H1 (cell line): ENCODE results near the gene ZNF813. TPM values are rescaled to one million over a fixed set of nuclear protein-coding genes. Genes with fewer than 3 reads are reported as not detected.

Experiments
- CTCF ChIA-PET: fragments of 300-600 bp; sonication (Branson Sonifier 250); formaldehyde crosslinking; loops from one replicate; lab custom pipeline; 2021; ENCODE audit not compliant: partially characterized antibody; lab: Charles Lee
- POLR2A ChIA-PET: fragments of 300-600 bp; sonication (Branson Sonifier 250); formaldehyde crosslinking; loops from one replicate; lab custom pipeline; 2021; ENCODE audit warnings: inconsistent platforms; ENCODE audit not compliant: partially characterized antibody; lab: Charles Lee
- DNase-seq, 2 experiments: peaks; one replicate each; pipeline versions ENCODE4 v3.0.0 to v3.0.0-alpha.2; 2010 to 2022; ENCODE audit warnings: low spot score in 2 of 2, low read depth in 1 of 2, mixed read lengths in 1 of 2
- FAIRE-seq: peaks from 2 replicates; lab custom pipeline; 2011; peaks lifted over from hg19 to GRCh38; lab: Jason Lieb, UNC
- H2AFZ ChIP-seq: 2 replicates; pipeline ENCODE4 v1.8.1; 2012; ENCODE audit warnings: low read length, inconsistent platforms
- H2AK5ac ChIP-seq: 2 replicates; pipeline ENCODE4 v1.6.1; 2013; ENCODE audit warnings: low read depth, low read length
- H2BK120ac ChIP-seq: replicated peaks from 2 replicates; pipeline ENCODE3; 2013; ENCODE audit warnings: low read depth, low read length, inconsistent platforms
- H2BK12ac ChIP-seq: 2 replicates; pipeline ENCODE4 v1.6.1; 2013; ENCODE audit warnings: low read depth, low read length
- H2BK15ac ChIP-seq: 2 replicates; pipeline ENCODE4 v1.6.1; 2013; ENCODE audit warnings: low read length
- H2BK20ac ChIP-seq: 2 replicates; pipeline ENCODE4 v1.6.1; 2013; ENCODE audit warnings: low read length
- H2BK5ac ChIP-seq: 2 replicates; pipeline ENCODE4 v1.6.1; 2013; ENCODE audit warnings: low read depth, low read length
- H3K14ac ChIP-seq: 2 replicates; pipeline ENCODE4 v1.6.1; 2013; ENCODE audit warnings: inconsistent platforms; ENCODE audit not compliant: insufficient read length
- H3K18ac ChIP-seq: 2 replicates; pipeline ENCODE4 v1.6.1; 2013; ENCODE audit warnings: low read length; ENCODE audit errors: extremely low read depth
- H3K23ac ChIP-seq: 2 replicates; pipeline ENCODE4 v1.6.1; 2013; ENCODE audit warnings: inconsistent platforms; ENCODE audit not compliant: insufficient read length
- H3K23me2 ChIP-seq: 2 replicates; pipeline ENCODE4 v1.6.1; 2013; ENCODE audit warnings: low read depth, low read length
- H3K27ac ChIP-seq: 2 replicates; pipeline ENCODE4 v1.6.1; 2011; ENCODE audit warnings: low read depth, low read length, inconsistent platforms
- H3K27me3 ChIP-seq, 4 experiments: replicated peaks in 1 of 4; 1 replicate in 1 of 4; 2 replicates in 3 of 4; pipeline versions ENCODE4 v1.6.1 to v1.8.1; 2011 to 2013; ENCODE audit warnings: low read length in 3 of 4, mild to moderate bottlenecking in 3 of 4, inconsistent platforms in 2 of 4, mixed read lengths in 2 of 4, moderate library complexity in 1 of 4; ENCODE audit not compliant: control insufficient read depth in 3 of 4, insufficient read depth in 3 of 4; ENCODE audit errors: extremely low read depth in 1 of 4
- H3K36me3 ChIP-seq, 4 experiments: 2 replicates each; pipeline versions ENCODE4 v1.6.1 to v1.8.1; 2011 to 2013; ENCODE audit warnings: mild to moderate bottlenecking in 4 of 4, low read length in 3 of 4, moderate library complexity in 2 of 4, control low read depth in 1 of 4, inconsistent platforms in 1 of 4; ENCODE audit not compliant: insufficient read depth in 4 of 4, control insufficient read depth in 2 of 4
- H3K4ac ChIP-seq: replicated peaks from 2 replicates; pipeline ENCODE3; 2013; ENCODE audit warnings: low read length, low read depth, mixed read lengths, inconsistent platforms; ENCODE audit not compliant: insufficient read length
- H3K4me1 ChIP-seq, 4 experiments: replicated peaks in 1 of 4; 1 replicate in 1 of 4; 2 replicates in 3 of 4; pipeline versions ENCODE4 v1.6.1 to v1.8.1; 2011 to 2013; ENCODE audit warnings: low read length in 3 of 4, inconsistent platforms in 2 of 4, mixed read lengths in 1 of 4; ENCODE audit not compliant: insufficient read depth in 4 of 4, control insufficient read depth in 3 of 4
- H3K4me2 ChIP-seq, 2 experiments: 2 replicates each; pipeline versions ENCODE4 v1.6.1 to v1.8.1; 2011 to 2013; ENCODE audit warnings: low read depth in 2 of 2, low read length in 2 of 2, control low read depth in 1 of 2, inconsistent platforms in 1 of 2, mild to moderate bottlenecking in 1 of 2; ENCODE audit not compliant: insufficient read depth in 1 of 2
- H3K4me3 ChIP-seq, 4 experiments: fragments of 200-600, 300-600 bp in 1 of 4; sonication (generic), shearing (Covaris generic), sonication (Bioruptor Twin) in 1 of 4; 2 replicates each; pipeline versions ENCODE4 v1.5.1 to v1.8.1; 2011 to 2016; ENCODE audit warnings: low read length in 4 of 4, low read depth in 3 of 4, control low read depth in 2 of 4, inconsistent platforms in 2 of 4, mild to moderate bottlenecking in 2 of 4, mixed read lengths in 1 of 4, moderate library complexity in 1 of 4; ENCODE audit not compliant: insufficient read depth in 2 of 4; ENCODE audit errors: extremely low read depth in 1 of 4
- H3K56ac ChIP-seq: replicated peaks from 2 replicates; pipeline ENCODE3; 2013; ENCODE audit warnings: low read depth, mild to moderate bottlenecking, mixed read lengths, low read length, inconsistent platforms; ENCODE audit not compliant: insufficient read length
- H3K79me1 ChIP-seq: 2 replicates; pipeline ENCODE4 v1.6.1; 2013; ENCODE audit warnings: low read depth, low read length, control low read depth
- H3K79me2 ChIP-seq, 2 experiments: 2 replicates each; pipeline versions ENCODE4 v1.6.1 to v1.8.1; 2012 to 2013; ENCODE audit warnings: low read length in 2 of 2, mild to moderate bottlenecking in 2 of 2, inconsistent platforms in 1 of 2; ENCODE audit not compliant: insufficient read depth in 2 of 2, control insufficient read depth in 1 of 2
- H3K9ac ChIP-seq, 4 experiments: replicated peaks in 1 of 4; 1 replicate in 1 of 4; 2 replicates in 3 of 4; pipeline versions ENCODE4 v1.6.1 to v1.8.1; 2011 to 2013; ENCODE audit warnings: low read depth in 3 of 4, low read length in 3 of 4, control low read depth in 2 of 4, mild to moderate bottlenecking in 2 of 4, moderate library complexity in 2 of 4, inconsistent platforms in 1 of 4; ENCODE audit errors: extremely low read depth in 1 of 4
- H3K9me3 ChIP-seq, 2 experiments: 2 replicates each; pipeline versions ENCODE4 v1.6.1 to v1.8.1; 2012 to 2013; ENCODE audit warnings: mild to moderate bottlenecking in 2 of 2, moderate library complexity in 2 of 2, control low read depth in 1 of 2, inconsistent platforms in 1 of 2, low read depth in 1 of 2, low read length in 1 of 2, mixed read lengths in 1 of 2; ENCODE audit not compliant: insufficient read depth in 2 of 2
- H4K20me1 ChIP-seq, 2 experiments: replicated peaks in 1 of 2; 2 replicates each; pipeline versions ENCODE3 to v1.8.1; 2011 to 2013; ENCODE audit warnings: inconsistent platforms in 2 of 2, low read length in 2 of 2, mild to moderate bottlenecking in 1 of 2; ENCODE audit not compliant: insufficient read depth in 2 of 2, control insufficient read depth in 1 of 2
- H4K5ac ChIP-seq: 2 replicates; pipeline ENCODE4 v1.6.1; 2013; ENCODE audit warnings: low read length, low read depth, mixed read lengths, inconsistent platforms; ENCODE audit not compliant: insufficient read length
- H4K8ac ChIP-seq: 2 replicates; pipeline ENCODE4 v1.8.0; 2013; ENCODE audit warnings: mild to moderate bottlenecking, moderate library complexity, low read length, inconsistent platforms; ENCODE audit not compliant: insufficient read depth; ENCODE audit errors: extremely low read depth
- H4K91ac ChIP-seq: replicated peaks from 2 replicates; pipeline ENCODE3; 2013; ENCODE audit warnings: low read length, mixed read lengths, inconsistent platforms; ENCODE audit not compliant: insufficient read length
- BCL11A ChIP-seq, 2 experiments: IDR thresholded peaks; one replicate each; pipeline ENCODE4 v1.6.1; 2011; ENCODE audit warnings: low read depth in 2 of 2, low read length in 2 of 2, mild to moderate bottlenecking in 2 of 2
- BRCA1 ChIP-seq: IDR thresholded peaks from 2 replicates; pipeline ENCODE4 v1.6.1; 2012; ENCODE audit warnings: low read depth, low read length, improper control_type of control experiment
- CBX5 ChIP-seq: fragments of 300-800, 300-1000 bp; sonication (generic); IDR thresholded peaks from 2 replicates; pipeline ENCODE4 v1.7.1; 2016; ENCODE audit warnings: antibody characterized with exemption, low read length, low read depth
- CEBPB ChIP-seq: IDR thresholded peaks from 2 replicates; pipeline ENCODE4 v1.6.1; 2012; ENCODE audit warnings: low read depth, low read length
- CTBP2 ChIP-seq: IDR thresholded peaks from 2 replicates; pipeline ENCODE4 v1.7.0; 2011; ENCODE audit warnings: borderline replicate concordance, mild to moderate bottlenecking, moderate library complexity, mixed read lengths, low read length; ENCODE audit not compliant: insufficient read depth, insufficient read length
- GABPA ChIP-seq: IDR thresholded peaks from 2 replicates; pipeline ENCODE4 v1.6.1; 2011; ENCODE audit warnings: mild to moderate bottlenecking, low read length, moderate library complexity, borderline replicate concordance; ENCODE audit not compliant: insufficient read depth
- JUN ChIP-seq: IDR thresholded peaks from 2 replicates; pipeline ENCODE4 v1.6.1; 2011; ENCODE audit warnings: low read depth, mild to moderate bottlenecking, improper control_type of control experiment, low read length
- KDM1A ChIP-seq: fragments of 200-600, 300-600 bp; sonication (generic); IDR thresholded peaks from 2 replicates; pipeline ENCODE4 v1.7.1; 2016; ENCODE audit warnings: mild to moderate bottlenecking, low read length, borderline replicate concordance
- KDM5A ChIP-seq: fragments of 200-600 bp; IDR thresholded peaks from 2 replicates; pipeline ENCODE4 v1.7.1; 2012; ENCODE audit warnings: mild to moderate bottlenecking, low read length, inconsistent platforms, mixed read lengths
- NRF1 ChIP-seq: IDR thresholded peaks from 2 replicates; pipeline ENCODE4 v1.6.1; 2011; ENCODE audit warnings: mild to moderate bottlenecking, low read depth, low read length, improper control_type of control experiment
- POLR2A ChIP-seq, 2 experiments: IDR thresholded peaks; 1 replicate in 1 of 2; 2 replicates in 1 of 2; pipeline ENCODE4 v1.6.1; 2011; ENCODE audit warnings: low read depth in 2 of 2, low read length in 2 of 2, mild to moderate bottlenecking in 2 of 2; ENCODE audit errors: control extremely low read depth in 1 of 2
- POLR2AphosphoS5 ChIP-seq: IDR thresholded peaks from 2 replicates; pipeline ENCODE4 v1.6.1; 2011; ENCODE audit warnings: low read depth, low read length
- RAD21 ChIP-seq, 2 experiments: IDR thresholded peaks in 1 of 2; conservative IDR thresholded peaks in 1 of 2; 2 replicates each; pipeline ENCODE4 v1.6.1; 2011; ENCODE audit warnings: low read depth in 2 of 2, low read length in 2 of 2, improper control_type of control experiment in 1 of 2, inconsistent platforms in 1 of 2, mild to moderate bottlenecking in 1 of 2, moderate library complexity in 1 of 2
- TBP ChIP-seq: IDR thresholded peaks from 2 replicates; pipeline ENCODE4 v1.6.1; 2011; ENCODE audit warnings: low read depth, low read length, improper control_type of control experiment
- ZNF274 ChIP-seq: IDR thresholded peaks from 2 replicates; pipeline ENCODE4 v1.7.0; 2012; ENCODE audit warnings: low read length, borderline replicate concordance; ENCODE audit errors: extremely low read depth
- WGBS, 2 experiments: shearing (Covaris generic) in 1 of 2; methylation state at CpG; one replicate each; pipeline versions ENCODE4 v1.1.6 to v1.1.7; 2013 to 2015; ENCODE audit warnings: low lambda C conversion rate in 2 of 2, mixed read lengths in 2 of 2, inconsistent platforms in 1 of 2, low coverage in 1 of 2, missing lambda C conversion rate in 1 of 2; ENCODE audit not compliant: insufficient replicate concordance in 2 of 2, insufficient coverage in 1 of 2, insufficient read length in 1 of 2; ENCODE audit errors: extremely low coverage in 1 of 2, missing lambda C conversion rate in 1 of 2; 5-methylcytosine and 5-hydroxymethylcytosine counted together
- polyA plus RNA-seq, 7 experiments: library from polyadenylated mRNA; depleted of rRNA in 3 of 7; stranded (reverse) in 5 of 7; unstranded in 2 of 7; fragments of >200 nt in 5 of 7; fragments of 200-250 nt in 2 of 7; gene quantifications; 1 replicate in 5 of 7; 2 replicates in 1 of 7; 4 replicates in 1 of 7; pipeline versions ENCODE4 v1.2.1 to v1.2.3, GENCODE V29; 2011 to 2013; ENCODE audit warnings: missing spikeins in 2 of 7, mixed read lengths in 2 of 7
- total RNA-seq: library from RNA; stranded (reverse); fragmentation: NEBNext Ultra II Directional; extraction: Animal tissue kit (Norgen Biotek cat#: 25700); gene quantifications from 2 replicates; pipeline ENCODE4 v1.2.1, GENCODE V29; 2021

ZNF813 gene
- total and polyA plus RNA-seq, 2 of the 8 experiments (the other 6 are each of a cell fraction or from before 2014, with no cell fraction given): 2.9 to 22.1 TPM

- Histone ChIP-seq H3K27ac (no peak overlapping the region; the same call in 1 of the 2 replicates), H4K91ac (no peak overlapping the region), H3K23ac (no peak overlapping the region), H2BK15ac (no peak overlapping the region), H4K5ac (no peak overlapping the region), H3K79me1 (no peaks in the 10 kb centered on the region), H3K36me3 (no peaks in the 10 kb centered on the region), H3K9ac (no peak overlapping the region), H2BK5ac (no peak overlapping the region), H3K9me3 (no peaks in the 10 kb centered on the region), H4K20me1 (no peaks in the 10 kb centered on the region), H3K79me2 (no peaks in the 10 kb centered on the region), H2AK5ac (no peak overlapping the region), H3K56ac (no peak overlapping the region), H3K14ac (no peak overlapping the region), H3K27me3 (no peaks in the 10 kb centered on the region), H3K18ac (no peak overlapping the region), H2AFZ (no peak overlapping the region), H4K8ac (no peak overlapping the region), H2BK12ac (no peak overlapping the region), H3K4me3 (no peak overlapping the region), H2BK20ac (no peak overlapping the region), H3K23me2 (no peaks in the 10 kb centered on the region; the same call in 1 of the 2 replicates), H3K4ac (no peak overlapping the region), H3K4me2 (no peak overlapping the region; a peak in 1 of 4 replicates), H3K4me1 (peaks cover 0 to 4% (median 1%) of the 10 kb centered on the region in 4 experiments; a peak in 2 of 7 replicates), H2BK120ac (no peak overlapping the region)
- FAIRE-seq (no peak), DNase-seq (no peak)
- POLR2A ChIA-PET: no interaction called here
- WGBS, 2 experiments: 75% methylated on average over 8 of the region's 8 CpGs; no CpG with 5 or more reads in 1 of the 2 experiments
- CTCF ChIA-PET: interaction anchor here (0.6 to 1.4 kb wide), 5 partner anchors 10 to 297 kb away, joined by 3 to 4 read pairs (median 3); no protein-coding TSS in a partner anchor
- TF ChIP-seq RAD21 (IDR thresholded peaks at IDR 0.05 in 1 of 2, conservative IDR thresholded peaks at IDR 0.05 in 1 of 2; ENCODE audit: low read depth in 2 of 2, low read length in 2 of 2) (no peak), NRF1 (no peak), KDM5A (no peak), CBX5 (no peak), CTBP2 (no peak), BCL11A (IDR thresholded peaks at IDR 0.05; ENCODE audit: low read depth in 2 of 2, low read length in 2 of 2) (no peak), GABPA (no peak), KDM1A (no peak), ZNF274 (no peak), BRCA1 (no peak), POLR2AphosphoS5 (no peak), POLR2A (IDR thresholded peaks at IDR 0.05; ENCODE audit: control extremely low read depth in 1 of 2, low read depth in 2 of 2, low read length in 2 of 2) (no peak), CEBPB (no peak), TBP (no peak), JUN (no peak)
Measured at GRCh38 chr19:53506728-53507127, 39.2 kb downstream of the ZNF813 start.
